Measurements from ENCODE around the gene CES5A. TPM values are rescaled to one million over a fixed set of nuclear protein-coding genes. Genes with fewer than 3 reads are reported as not detected.
"Not testable (repeated sequence)": the region's sequence is repeated elsewhere in the genome, so short reads cannot be mapped to it uniquely, and the experiment has no call there.

Gene CES5A
- total and polyA plus RNA-seq, 9 donors = not detected

DNA sequence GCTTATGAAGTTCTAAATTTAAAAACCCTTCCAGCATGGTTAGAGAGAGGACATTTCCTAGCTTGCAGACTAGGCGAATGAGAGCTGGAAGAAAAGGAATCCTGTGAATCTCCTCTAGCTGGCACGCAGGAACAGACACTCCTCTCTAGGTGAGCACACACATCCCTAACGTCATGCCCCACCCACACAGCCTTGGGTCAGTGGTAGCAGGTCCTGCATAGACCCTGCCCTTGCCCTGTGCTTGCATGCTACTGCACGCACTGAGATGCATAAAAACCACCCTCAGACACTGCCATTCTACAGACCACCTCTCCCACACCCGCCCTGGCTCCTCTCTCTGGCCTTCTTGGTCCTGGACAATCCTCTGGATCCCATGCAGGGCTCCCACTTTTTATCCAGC lies 65.8 kb downstream of the CES5A start:
- Histone ChIP-seq H3K4me1 (ENCODE audit: insufficient read depth) (no peaks in the 10 kb centered on the region), H3K9me3 (no peaks in the 10 kb centered on the region), H3K27me3 (no peaks in the 10 kb centered on the region), H3K4me3 (no peak overlapping the region), H3K36me3 (no peaks in the 10 kb centered on the region), H3K27ac (no peak overlapping the region)
- intact Hi-C loops (cut with DNase I) = no loop called here
- DNase-seq = no peak
- 49 to 63% (median 55%) methylated on average over 5 of the region's 5 CpGs for WGBS, 3 donors
- no peak for TF ChIP-seq EP300 (IDR thresholded peaks at IDR 0.05)
- TF ChIP-seq POLR2A (IDR thresholded peaks at IDR 0.05) = no peak
- TF ChIP-seq, protein P1, sequence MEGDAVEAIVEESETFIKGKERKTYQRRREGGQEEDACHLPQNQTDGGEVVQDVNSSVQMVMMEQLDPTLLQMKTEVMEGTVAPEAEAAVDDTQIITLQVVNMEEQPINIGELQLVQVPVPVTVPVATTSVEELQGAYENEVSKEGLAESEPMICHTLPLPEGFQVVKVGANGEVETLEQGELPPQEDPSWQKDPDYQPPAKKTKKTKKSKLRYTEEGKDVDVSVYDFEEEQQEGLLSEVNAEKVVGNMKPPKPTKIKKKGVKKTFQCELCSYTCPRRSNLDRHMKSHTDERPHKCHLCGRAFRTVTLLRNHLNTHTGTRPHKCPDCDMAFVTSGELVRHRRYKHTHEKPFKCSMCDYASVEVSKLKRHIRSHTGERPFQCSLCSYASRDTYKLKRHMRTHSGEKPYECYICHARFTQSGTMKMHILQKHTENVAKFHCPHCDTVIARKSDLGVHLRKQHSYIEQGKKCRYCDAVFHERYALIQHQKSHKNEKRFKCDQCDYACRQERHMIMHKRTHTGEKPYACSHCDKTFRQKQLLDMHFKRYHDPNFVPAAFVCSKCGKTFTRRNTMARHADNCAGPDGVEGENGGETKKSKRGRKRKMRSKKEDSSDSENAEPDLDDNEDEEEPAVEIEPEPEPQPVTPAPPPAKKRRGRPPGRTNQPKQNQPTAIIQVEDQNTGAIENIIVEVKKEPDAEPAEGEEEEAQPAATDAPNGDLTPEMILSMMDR (IDR thresholded peaks at IDR 0.05) = no peak

DNA sequence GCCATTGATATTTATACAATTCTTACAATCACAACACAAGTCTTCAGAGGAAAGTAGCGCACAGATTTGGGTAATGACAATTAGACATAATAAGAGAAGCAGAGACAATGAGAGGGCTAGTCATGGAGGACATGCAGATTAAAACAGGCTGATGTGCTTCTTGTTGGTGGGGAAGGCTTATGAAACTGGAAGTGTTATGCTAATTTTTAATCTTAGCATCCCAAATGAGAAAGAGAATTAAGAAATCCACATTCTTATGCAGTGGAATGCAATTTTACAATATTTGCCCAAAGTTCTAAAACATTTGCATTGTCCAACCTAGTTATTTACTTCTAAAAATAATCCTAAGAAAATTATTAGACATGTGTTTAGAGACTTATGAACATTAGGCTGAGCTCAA lies 66.9 kb downstream of the CES5A start:
- H3K27me3 ChIP-seq; intact Hi-C loops (cut with DNase I); H3K9me3 ChIP-seq; H3K27ac ChIP-seq; H3K36me3 ChIP-seq; H3K4me1 ChIP-seq (ENCODE audit: insufficient read depth); H3K4me3 ChIP-seq; DNase-seq: not testable (repeated sequence)
- WGBS, 3 donors = 85 to 93% methylated on average over 1 of the region's 1 CpG; no CpG with 5 or more reads in 1 of the 3 donors

DNA sequence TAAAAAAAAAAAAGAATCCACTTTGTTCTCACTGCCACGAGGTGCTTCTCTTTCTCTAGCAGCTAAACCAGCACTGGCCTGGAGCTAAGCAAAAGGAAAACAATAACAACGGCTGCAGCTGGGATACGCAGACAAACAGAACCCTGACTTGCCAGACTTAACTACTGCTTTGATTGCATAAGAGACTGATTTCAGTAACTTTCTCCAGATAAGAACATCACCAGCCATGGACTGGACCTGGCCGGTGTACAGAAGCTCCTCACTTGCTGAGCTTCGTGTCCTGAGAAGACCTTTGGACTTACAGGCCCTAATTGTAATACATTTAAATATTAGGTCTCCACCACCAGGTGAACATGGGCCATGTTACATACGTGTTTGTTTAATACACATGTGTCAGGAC lies 70.1 kb downstream of the CES5A start:
- H3K4me1 ChIP-seq (ENCODE audit: insufficient read depth); H3K27me3 ChIP-seq; intact Hi-C loops (cut with DNase I); H3K4me3 ChIP-seq; H3K36me3 ChIP-seq; DNase-seq; H3K9me3 ChIP-seq; H3K27ac ChIP-seq: not testable (repeated sequence)
- no CpG with 5 or more reads among the region's 6 CpGs for WGBS, 3 donors

DNA sequence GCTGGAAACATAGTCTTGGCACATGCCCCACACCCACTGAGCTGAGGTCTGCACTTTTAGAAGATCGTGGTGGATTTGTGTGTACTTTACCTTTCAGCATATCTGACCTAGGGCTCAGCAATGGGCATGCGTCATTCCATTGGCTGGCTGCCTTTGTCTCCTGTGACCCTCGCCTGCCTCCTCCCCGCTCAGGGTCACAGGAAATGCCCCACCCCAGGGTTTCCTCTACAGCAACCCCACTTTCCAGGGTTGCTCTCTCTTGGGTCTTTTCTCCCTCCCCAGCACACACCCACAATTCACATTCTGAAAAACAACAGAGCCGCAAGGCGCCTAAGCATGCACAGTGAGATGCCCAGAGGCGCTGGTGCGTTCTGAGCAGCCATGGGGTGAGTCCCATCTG lies 71.5 kb downstream of the CES5A start:
- H3K27ac ChIP-seq; H3K9me3 ChIP-seq; H3K27me3 ChIP-seq; H3K4me1 ChIP-seq (ENCODE audit: insufficient read depth); DNase-seq; intact Hi-C loops (cut with DNase I); H3K4me3 ChIP-seq; H3K36me3 ChIP-seq: not testable (repeated sequence)
- WGBS, 3 donors = no CpG with 5 or more reads among the region's 8 CpGs

Other genes starting within 250 kb of the CES5A start
- under 1 TPM in 4 of 7 donors, not detected in 3; 0.08 to 0.30 (median 0.19) TPM for gene SLC6A2, start 219.4 kb downstream of the CES5A start, total RNA-seq
- gene SLC6A2, start 219.4 kb downstream of the CES5A start, polyA plus RNA-seq = under 1 TPM; 0.20 to 0.36 TPM
- 10 to 100 TPM in 5 of 7 donors, 1 to 10 TPM in 2; 1.5 to 50.5 (median 24.6) TPM for gene CES1, start 42.3 kb downstream of the CES5A start, total RNA-seq
- gene CES1, start 42.3 kb downstream of the CES5A start, polyA plus RNA-seq = 100 to 1,000 TPM in 1 of 2 donors, 10 to 100 TPM in 1; 20.2 to 114 TPM